Esophagus squamous epithelium (tissue), 4 donors: ENCODE measurements around the gene ZNF497.

Source experiments
- POLR2A ChIP-seq, 4 donors: fragments of 450-650 bp; IDR thresholded peaks; one replicate each; pipeline ENCODE4 v1.6.1; 2017; ENCODE audit warnings: antibody characterized with exemption in 4 of 4, mild to moderate bottlenecking in 4 of 4, moderate library complexity in 3 of 4
- TF ChIP-seq, protein P1 (sequence below), 6 experiments: fragments of 450-650 bp in 4 of 6; fragments of 200-600 bp in 2 of 6; sonication (generic) in 2 of 6; IDR thresholded peaks; one replicate each; pipeline ENCODE4 v1.5.1; 2016 to 2019; ENCODE audit warnings: antibody characterized with exemption in 6 of 6, mild to moderate bottlenecking in 4 of 6, moderate library complexity in 4 of 6

DNA sequence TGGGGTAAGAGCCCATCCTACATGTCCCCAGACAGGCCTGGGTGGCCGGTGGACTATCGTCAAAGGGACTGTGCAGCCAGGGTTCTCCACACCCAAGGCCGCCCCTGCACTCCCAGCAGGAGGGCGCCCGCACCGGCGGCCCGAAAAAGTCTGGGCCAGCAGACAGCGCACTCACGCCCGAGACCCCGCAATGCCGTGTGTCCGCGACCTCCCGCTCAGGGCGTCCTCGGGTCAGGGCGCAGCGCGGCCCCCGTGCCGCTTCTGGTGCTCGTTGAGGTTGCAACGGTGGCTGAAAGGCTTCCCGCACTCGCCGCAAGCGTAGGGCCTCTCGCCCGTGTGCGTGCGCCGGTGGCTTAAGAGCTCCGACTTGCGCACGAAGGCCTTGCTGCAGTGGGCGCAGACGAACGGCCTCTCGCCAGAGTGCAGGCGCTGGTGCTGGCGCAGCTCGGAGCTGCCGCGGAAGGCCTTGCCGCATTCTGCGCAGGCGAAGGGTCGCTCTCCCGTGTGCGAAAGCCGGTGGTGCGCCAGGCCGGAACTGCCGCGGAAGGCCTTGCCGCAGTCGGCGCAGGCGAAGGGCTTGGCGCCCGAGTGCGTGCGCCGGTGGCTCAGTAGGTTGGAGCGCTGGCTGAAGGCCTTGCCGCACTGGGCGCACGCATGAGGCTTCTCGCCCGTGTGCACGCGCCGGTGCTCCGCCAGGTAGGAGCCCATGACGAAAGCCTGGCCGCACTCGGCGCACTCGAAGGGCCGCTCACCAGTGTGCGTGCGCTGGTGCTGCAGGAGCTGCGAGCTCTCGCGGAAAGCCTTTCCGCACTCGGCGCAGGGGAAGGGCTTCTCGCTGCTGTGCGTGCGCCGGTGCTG is 6.4 kb downstream of the ZNF497 start:
- no peak for TF ChIP-seq POLR2A (IDR thresholded peaks at IDR 0.05)
- TF ChIP-seq, protein P1, sequence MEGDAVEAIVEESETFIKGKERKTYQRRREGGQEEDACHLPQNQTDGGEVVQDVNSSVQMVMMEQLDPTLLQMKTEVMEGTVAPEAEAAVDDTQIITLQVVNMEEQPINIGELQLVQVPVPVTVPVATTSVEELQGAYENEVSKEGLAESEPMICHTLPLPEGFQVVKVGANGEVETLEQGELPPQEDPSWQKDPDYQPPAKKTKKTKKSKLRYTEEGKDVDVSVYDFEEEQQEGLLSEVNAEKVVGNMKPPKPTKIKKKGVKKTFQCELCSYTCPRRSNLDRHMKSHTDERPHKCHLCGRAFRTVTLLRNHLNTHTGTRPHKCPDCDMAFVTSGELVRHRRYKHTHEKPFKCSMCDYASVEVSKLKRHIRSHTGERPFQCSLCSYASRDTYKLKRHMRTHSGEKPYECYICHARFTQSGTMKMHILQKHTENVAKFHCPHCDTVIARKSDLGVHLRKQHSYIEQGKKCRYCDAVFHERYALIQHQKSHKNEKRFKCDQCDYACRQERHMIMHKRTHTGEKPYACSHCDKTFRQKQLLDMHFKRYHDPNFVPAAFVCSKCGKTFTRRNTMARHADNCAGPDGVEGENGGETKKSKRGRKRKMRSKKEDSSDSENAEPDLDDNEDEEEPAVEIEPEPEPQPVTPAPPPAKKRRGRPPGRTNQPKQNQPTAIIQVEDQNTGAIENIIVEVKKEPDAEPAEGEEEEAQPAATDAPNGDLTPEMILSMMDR (IDR thresholded peaks at IDR 0.05), result no peak
